Measurements from ENCODE around the gene LPO.

LPO gene

GRCh38 chr17:58268326-58268725, 29.9 kb downstream of the LPO start:
- Histone ChIP-seq H3K4me3 (ENCODE audit: low read depth in 1 of 2, low read length in 2 of 2) (no peak overlapping the region), H3K27me3 (ENCODE audit: control insufficient read depth in 1 of 2, insufficient read depth in 2 of 2, low read length in 2 of 2) (peaks cover 0 to 9% of the 10 kb centered on the region in 2 donors), H3K27ac (ENCODE audit: low read depth, low read length) (no peak overlapping the region), H3K4me1 (ENCODE audit: control insufficient read depth in 1 of 2, insufficient read depth in 2 of 2, low read length in 2 of 2) (no peaks in the 10 kb centered on the region), H3K36me3 (ENCODE audit: control insufficient read depth in 1 of 2, insufficient read depth in 2 of 2, low read length in 2 of 2) (no peaks in the 10 kb centered on the region), H3K9me3 (ENCODE audit: control insufficient read depth in 1 of 2, low read length in 2 of 2) (no peaks in the 10 kb centered on the region), H3K9ac (ENCODE audit: low read depth in 1 of 2, low read length in 2 of 2) (no peak overlapping the region)

GRCh38 chr17:58268774-58269556, 30.6 kb downstream of the LPO start:
- Histone ChIP-seq H3K27me3 (ENCODE audit: control insufficient read depth in 1 of 2, insufficient read depth in 2 of 2, low read length in 2 of 2) (peaks cover 0 to 5% of the 10 kb centered on the region in 2 donors), H3K4me3 (ENCODE audit: low read depth in 1 of 2, low read length in 2 of 2) (no peak overlapping the region), H3K4me1 (ENCODE audit: control insufficient read depth in 1 of 2, insufficient read depth in 2 of 2, low read length in 2 of 2) (no peaks in the 10 kb centered on the region)

GRCh38 chr17:58269557-58270291, 31.3 kb downstream of the LPO start:
- H3K9ac ChIP-seq (ENCODE audit: low read depth in 1 of 2, low read length in 2 of 2): no peak overlapping the region
- H3K27me3 ChIP-seq (ENCODE audit: control insufficient read depth in 1 of 2, insufficient read depth in 2 of 2, low read length in 2 of 2): peaks cover 0 to 5% of the 10 kb centered on the region in 2 donors
- H3K4me3 ChIP-seq (ENCODE audit: low read depth in 1 of 2, low read length in 2 of 2): no peak overlapping the region
- H3K4me1 ChIP-seq (ENCODE audit: control insufficient read depth in 1 of 2, insufficient read depth in 2 of 2, low read length in 2 of 2): no peaks in the 10 kb centered on the region
- no peaks in the 10 kb centered on the region for H3K9me3 ChIP-seq (ENCODE audit: control insufficient read depth in 1 of 2, low read length in 2 of 2)
- no peak overlapping the region for H3K27ac ChIP-seq (ENCODE audit: low read depth, low read length)
- no peaks in the 10 kb centered on the region for H3K36me3 ChIP-seq (ENCODE audit: control insufficient read depth in 1 of 2, insufficient read depth in 2 of 2, low read length in 2 of 2)

More at GRCh38 chr17:58268774-58269556, 30.6 kb downstream of the LPO start:
- no peaks in the 10 kb centered on the region for H3K36me3 ChIP-seq (ENCODE audit: control insufficient read depth in 1 of 2, insufficient read depth in 2 of 2, low read length in 2 of 2)
- H3K9ac ChIP-seq (ENCODE audit: low read depth in 1 of 2, low read length in 2 of 2): no peak overlapping the region
- no peak overlapping the region for H3K27ac ChIP-seq (ENCODE audit: low read depth, low read length)
- H3K9me3 ChIP-seq (ENCODE audit: control insufficient read depth in 1 of 2, low read length in 2 of 2): no peaks in the 10 kb centered on the region

GRCh38 chr17:58270476-58271215, 32.3 kb downstream of the LPO start:
- Histone ChIP-seq H3K27me3 (ENCODE audit: control insufficient read depth in 1 of 2, insufficient read depth in 2 of 2, low read length in 2 of 2) (peaks cover 0 to 5% of the 10 kb centered on the region in 2 donors), H3K36me3 (ENCODE audit: control insufficient read depth in 1 of 2, insufficient read depth in 2 of 2, low read length in 2 of 2) (no peaks in the 10 kb centered on the region)

GRCh38 chr17:58271216-58271931, 33.0 kb downstream of the LPO start:
- H3K36me3 ChIP-seq (ENCODE audit: control insufficient read depth in 1 of 2, insufficient read depth in 2 of 2, low read length in 2 of 2): no peaks in the 10 kb centered on the region
- no peak overlapping the region for H3K27ac ChIP-seq (ENCODE audit: low read depth, low read length)
- no peak overlapping the region for H3K9ac ChIP-seq (ENCODE audit: low read depth in 1 of 2, low read length in 2 of 2)
- H3K9me3 ChIP-seq (ENCODE audit: control insufficient read depth in 1 of 2, low read length in 2 of 2): no peaks in the 10 kb centered on the region
- H3K27me3 ChIP-seq (ENCODE audit: control insufficient read depth in 1 of 2, insufficient read depth in 2 of 2, low read length in 2 of 2): peaks cover 0 to 4% of the 10 kb centered on the region in 2 donors
- no peak overlapping the region for H3K4me3 ChIP-seq (ENCODE audit: low read depth in 1 of 2, low read length in 2 of 2)
- no peaks in the 10 kb centered on the region for H3K4me1 ChIP-seq (ENCODE audit: control insufficient read depth in 1 of 2, insufficient read depth in 2 of 2, low read length in 2 of 2)

More at GRCh38 chr17:58270476-58271215, 32.3 kb downstream of the LPO start:
- H3K9ac ChIP-seq (ENCODE audit: low read depth in 1 of 2, low read length in 2 of 2): no peak overlapping the region
- no peak overlapping the region for H3K4me3 ChIP-seq (ENCODE audit: low read depth in 1 of 2, low read length in 2 of 2)
- H3K4me1 ChIP-seq (ENCODE audit: control insufficient read depth in 1 of 2, insufficient read depth in 2 of 2, low read length in 2 of 2): no peaks in the 10 kb centered on the region
- H3K9me3 ChIP-seq (ENCODE audit: control insufficient read depth in 1 of 2, low read length in 2 of 2): no peaks in the 10 kb centered on the region
- no peak overlapping the region for H3K27ac ChIP-seq (ENCODE audit: low read depth, low read length)

- Histone ChIP-seq H3K36me3 (ENCODE audit: control insufficient read depth in 1 of 2, insufficient read depth in 2 of 2, low read length in 2 of 2) (no peaks in the 10 kb centered on the region), H3K27me3 (ENCODE audit: control insufficient read depth in 1 of 2, insufficient read depth in 2 of 2, low read length in 2 of 2) (peaks cover 0 to 6% of the 10 kb centered on the region in 2 donors), H3K27ac (ENCODE audit: low read depth, low read length) (no peak overlapping the region), H3K9me3 (ENCODE audit: control insufficient read depth in 1 of 2, low read length in 2 of 2) (no peaks in the 10 kb centered on the region), H3K9ac (ENCODE audit: low read depth in 1 of 2, low read length in 2 of 2) (no peak overlapping the region), H3K4me1 (ENCODE audit: control insufficient read depth in 1 of 2, insufficient read depth in 2 of 2, low read length in 2 of 2) (no peaks in the 10 kb centered on the region), H3K4me3 (ENCODE audit: low read depth in 1 of 2, low read length in 2 of 2) (no peak overlapping the region)
Observed at GRCh38 chr17:58272367-58273280, 34.2 kb downstream of the LPO start.

GRCh38 chr17:58273453-58274104, 35.2 kb downstream of the LPO start:
- no peaks in the 10 kb centered on the region for H3K9me3 ChIP-seq (ENCODE audit: control insufficient read depth in 1 of 2, low read length in 2 of 2)
- no peaks in the 10 kb centered on the region for H3K4me1 ChIP-seq (ENCODE audit: control insufficient read depth in 1 of 2, insufficient read depth in 2 of 2, low read length in 2 of 2)
- H3K36me3 ChIP-seq (ENCODE audit: control insufficient read depth in 1 of 2, insufficient read depth in 2 of 2, low read length in 2 of 2): no peaks in the 10 kb centered on the region

GRCh38 chr17:58275417-58275816, 37.0 kb downstream of the LPO start:
- no peak overlapping the region for H3K9ac ChIP-seq (ENCODE audit: low read depth in 1 of 2, low read length in 2 of 2)
- H3K27me3 ChIP-seq (ENCODE audit: control insufficient read depth in 1 of 2, insufficient read depth in 2 of 2, low read length in 2 of 2): peaks cover 17 to 24% of the 10 kb centered on the region in 2 donors
- H3K4me1 ChIP-seq (ENCODE audit: control insufficient read depth in 1 of 2, insufficient read depth in 2 of 2, low read length in 2 of 2): peaks cover 0 to 5% of the 10 kb centered on the region in 2 donors
- no peaks in the 10 kb centered on the region for H3K9me3 ChIP-seq (ENCODE audit: control insufficient read depth in 1 of 2, low read length in 2 of 2)
- no peak overlapping the region for H3K4me3 ChIP-seq (ENCODE audit: low read depth in 1 of 2, low read length in 2 of 2)
- no peak overlapping the region for H3K27ac ChIP-seq (ENCODE audit: low read depth, low read length)
- no peaks in the 10 kb centered on the region for H3K36me3 ChIP-seq (ENCODE audit: control insufficient read depth in 1 of 2, insufficient read depth in 2 of 2, low read length in 2 of 2)

More at GRCh38 chr17:58273453-58274104, 35.2 kb downstream of the LPO start:
- no peak overlapping the region for H3K27ac ChIP-seq (ENCODE audit: low read depth, low read length)
- no peak overlapping the region for H3K9ac ChIP-seq (ENCODE audit: low read depth in 1 of 2, low read length in 2 of 2)
- H3K4me3 ChIP-seq (ENCODE audit: low read depth in 1 of 2, low read length in 2 of 2): no peak overlapping the region
- H3K27me3 ChIP-seq (ENCODE audit: control insufficient read depth in 1 of 2, insufficient read depth in 2 of 2, low read length in 2 of 2): peaks cover 4 to 11% of the 10 kb centered on the region in 2 donors
